ENCODE data around the gene DXO. TPM values are rescaled to one million over a fixed set of nuclear protein-coding genes. Genes with fewer than 3 reads are reported as not detected.
A peak's percentile ranks its signal among the peaks of the same experiment; 100 is the strongest.
"Not testable (repeated sequence)": the region's sequence is repeated elsewhere in the genome, so short reads cannot be mapped to it uniquely, and the experiment has no call there.

The DXO gene
- total and polyA plus RNA-seq, 4 experiments from 2014 or later: 10.8 to 30.3 (median 19.8) TPM

- Mint-ChIP-seq H3K27ac (no peak overlapping the region), H3K4me1 (no peaks in the 10 kb centered on the region), H3K9me3 (peaks cover 0 to 2% (median 0%) of the 10 kb centered on the region in 8 donors), H3K27me3 (peaks cover 11 to 23% of the 10 kb centered on the region in 2 donors), H3K36me3 (no peaks in the 10 kb centered on the region), H3K4me3 (no peak overlapping the region)
- no peak for DNase-seq
- no peak overlapping the region for H3K4me3 ChIP-seq (ENCODE audit: low read length in 2 of 2)
- H3K36me3 ChIP-seq (ENCODE audit: insufficient read depth, low read length): no peaks in the 10 kb centered on the region
- H3K27me3 ChIP-seq (ENCODE audit: insufficient read depth, low read length): no peaks in the 10 kb centered on the region
- no peak overlapping the region for H3K27ac ChIP-seq (ENCODE audit: low read depth, low read length)
- ChIA-PET POLR2A (ENCODE audit: partially characterized antibody) (no interaction called here), CTCF (ENCODE audit: partially characterized antibody) (interaction anchor here (2.9 kb wide), 1 partner anchor 8 kb away, joined by 13 read pairs; no protein-coding TSS in a partner anchor)
- intact Hi-C loops (cut with micrococcal nuclease): no loop called here
- no peaks in the 10 kb centered on the region for H3K4me1 ChIP-seq (ENCODE audit: insufficient read depth, low read length)
- no peaks in the 10 kb centered on the region for H3K9me3 ChIP-seq (ENCODE audit: control insufficient read depth in 1 of 2, low read length in 2 of 2)
Observed at GRCh38 chr6:31943742-31944141, 28.2 kb downstream of the DXO start.

- CTCF ChIA-PET (ENCODE audit: partially characterized antibody): no interaction called here
- no peak overlapping the region for H3K27ac Mint-ChIP-seq
- intact Hi-C loops (cut with micrococcal nuclease): no loop called here
Observed at GRCh38 chr6:31940256-31940664, 31.7 kb downstream of the DXO start.

DNA sequence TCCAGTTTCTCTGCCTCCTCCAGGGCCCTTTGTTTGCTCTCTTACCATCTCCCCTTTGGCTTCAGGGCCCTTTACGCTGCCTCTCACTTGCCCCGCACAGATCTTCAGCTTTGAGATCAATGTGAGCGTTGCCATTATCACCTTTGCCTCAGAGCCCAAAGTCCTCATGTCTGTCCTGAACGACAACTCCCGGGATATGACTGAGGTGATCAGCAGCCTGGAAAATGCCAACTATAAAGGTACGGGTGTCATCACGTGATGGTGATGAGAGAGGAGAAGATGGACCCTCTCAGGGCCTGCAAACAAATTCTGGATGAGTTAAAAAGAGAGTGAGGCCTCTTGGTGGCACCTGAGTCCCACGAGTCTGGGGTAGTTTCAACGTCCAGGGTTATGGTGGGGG lies 36.1 kb downstream of the DXO start:
- CTCF ChIA-PET (ENCODE audit: partially characterized antibody): interaction anchor here (1.6 kb wide), 1 partner anchor 47 kb away, joined by 3 read pairs; no protein-coding TSS in a partner anchor

More at GRCh38 chr6:31940256-31940664, 31.7 kb downstream of the DXO start:
- Histone ChIP-seq H3K4me3 (ENCODE audit: low read length in 2 of 2) (no peak overlapping the region), H3K27me3 (ENCODE audit: insufficient read depth, low read length) (no peaks in the 10 kb centered on the region), H3K4me1 (ENCODE audit: insufficient read depth, low read length) (no peaks in the 10 kb centered on the region), H3K36me3 (ENCODE audit: insufficient read depth, low read length) (no peaks in the 10 kb centered on the region), H3K9me3 (ENCODE audit: control insufficient read depth in 1 of 2, low read length in 2 of 2) (no peaks in the 10 kb centered on the region), H3K27ac (ENCODE audit: low read depth, low read length) (no peak overlapping the region)
- Mint-ChIP-seq H3K9me3 (peaks cover 0 to 2% (median 0%) of the 10 kb centered on the region in 8 donors), H3K4me3 (no peak overlapping the region), H3K4me1 (no peaks in the 10 kb centered on the region), H3K27me3 (peaks cover 8 to 22% of the 10 kb centered on the region in 2 donors), H3K36me3 (no peaks in the 10 kb centered on the region)
- POLR2A ChIA-PET (ENCODE audit: partially characterized antibody): interaction anchor here (0.6 kb wide), 1 partner anchor 1026 kb away, joined by 3 read pairs; the partner anchor contains the start of gene VARS2
- DNase-seq: no peak

GRCh38 chr6:31935021-31935420 lies 36.9 kb downstream of the DXO start:
- Histone ChIP-seq H3K36me3 (ENCODE audit: insufficient read depth, low read length) (no peaks in the 10 kb centered on the region), H3K27me3 (ENCODE audit: insufficient read depth, low read length) (no peaks in the 10 kb centered on the region), H3K4me1 (ENCODE audit: insufficient read depth, low read length) (no peaks in the 10 kb centered on the region), H3K27ac (ENCODE audit: low read depth, low read length) (no peak overlapping the region), H3K4me3 (ENCODE audit: low read length in 2 of 2) (no peak overlapping the region), H3K9me3 (ENCODE audit: control insufficient read depth in 1 of 2, low read length in 2 of 2) (no peaks in the 10 kb centered on the region)
- DNase-seq: no peak
- ChIA-PET POLR2A (ENCODE audit: partially characterized antibody) (no interaction called here), CTCF (ENCODE audit: partially characterized antibody) (no interaction called here)
- Mint-ChIP-seq H3K27me3 (peaks cover 0 to 3% of the 10 kb centered on the region in 2 donors), H3K36me3 (no peaks in the 10 kb centered on the region), H3K4me3 (no peak overlapping the region), H3K27ac (no peak overlapping the region), H3K4me1 (no peaks in the 10 kb centered on the region), H3K9me3 (no peaks in the 10 kb centered on the region)
- intact Hi-C loops (cut with micrococcal nuclease): no loop called here

More for the DNA sequence above, 36.1 kb downstream of the DXO start:
- intact Hi-C loops (cut with micrococcal nuclease): no loop called here
- no peaks in the 10 kb centered on the region for H3K9me3 Mint-ChIP-seq
- no peak for DNase-seq
- Histone ChIP-seq H3K27me3 (ENCODE audit: insufficient read depth, low read length) (no peaks in the 10 kb centered on the region), H3K27ac (ENCODE audit: low read depth, low read length) (no peak overlapping the region), H3K4me1 (ENCODE audit: insufficient read depth, low read length) (no peaks in the 10 kb centered on the region), H3K4me3 (ENCODE audit: low read length in 2 of 2) (no peak overlapping the region), H3K9me3 (ENCODE audit: control insufficient read depth in 1 of 2, low read length in 2 of 2) (no peaks in the 10 kb centered on the region), H3K36me3 (ENCODE audit: insufficient read depth, low read length) (no peaks in the 10 kb centered on the region)
- POLR2A ChIA-PET (ENCODE audit: partially characterized antibody): no interaction called here
- H3K36me3 Mint-ChIP-seq: no peaks in the 10 kb centered on the region
- peaks cover 0 to 6% of the 10 kb centered on the region in 2 donors for H3K27me3 Mint-ChIP-seq
- no peaks in the 10 kb centered on the region for H3K4me1 Mint-ChIP-seq
- H3K4me3 Mint-ChIP-seq: peak overlapping the region in 1 of 8 donors; percentile 7
- peak overlapping the region in 2 of 7 donors; percentile 24 to 51 for H3K27ac Mint-ChIP-seq

DNA sequence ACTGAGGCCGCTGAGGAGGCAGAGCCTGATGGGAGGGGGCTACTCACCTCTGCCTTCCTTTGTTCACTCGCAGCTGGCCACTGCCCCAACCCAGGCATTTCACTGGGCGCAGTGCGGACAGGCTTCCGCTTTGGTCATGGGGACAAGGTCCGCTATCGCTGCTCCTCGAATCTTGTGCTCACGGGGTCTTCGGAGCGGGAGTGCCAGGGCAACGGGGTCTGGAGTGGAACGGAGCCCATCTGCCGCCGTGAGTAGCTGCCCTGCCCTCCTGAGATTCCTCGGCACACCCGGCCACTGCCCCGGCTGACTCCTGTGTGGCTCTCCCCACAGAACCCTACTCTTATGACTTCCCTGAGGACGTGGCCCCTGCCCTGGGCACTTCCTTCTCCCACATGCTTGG lies 38.4 kb downstream of the DXO start:
- intact Hi-C loops (cut with micrococcal nuclease): no loop called here
- H3K4me3 ChIP-seq (ENCODE audit: low read length in 2 of 2): no peak overlapping the region
- no peaks in the 10 kb centered on the region for H3K4me1 ChIP-seq (ENCODE audit: insufficient read depth, low read length)
- ChIA-PET CTCF (ENCODE audit: partially characterized antibody) (no interaction called here), POLR2A (ENCODE audit: partially characterized antibody) (no interaction called here)
- H3K9me3 ChIP-seq (ENCODE audit: control insufficient read depth in 1 of 2, low read length in 2 of 2): no peaks in the 10 kb centered on the region
- no peak overlapping the region for H3K27ac ChIP-seq (ENCODE audit: low read depth, low read length)
- H3K4me1 Mint-ChIP-seq: no peaks in the 10 kb centered on the region
- no peak overlapping the region for H3K4me3 Mint-ChIP-seq
- no peaks in the 10 kb centered on the region for H3K36me3 Mint-ChIP-seq
- H3K27ac Mint-ChIP-seq: peak overlapping the region in 1 of 7 donors; percentile 42
- no peak for DNase-seq
- no peaks in the 10 kb centered on the region for H3K9me3 Mint-ChIP-seq
- H3K27me3 Mint-ChIP-seq: peaks cover 0 to 3% of the 10 kb centered on the region in 2 donors
- H3K27me3 ChIP-seq (ENCODE audit: insufficient read depth, low read length): no peaks in the 10 kb centered on the region
- no peaks in the 10 kb centered on the region for H3K36me3 ChIP-seq (ENCODE audit: insufficient read depth, low read length)

- DNase-seq; H3K36me3 Mint-ChIP-seq; H3K4me3 Mint-ChIP-seq; H3K27me3 Mint-ChIP-seq; H3K27me3 ChIP-seq (ENCODE audit: insufficient read depth, low read length); H3K4me3 ChIP-seq (ENCODE audit: low read length in 2 of 2); H3K27ac ChIP-seq (ENCODE audit: low read depth, low read length); POLR2A ChIA-PET (ENCODE audit: partially characterized antibody); H3K4me1 ChIP-seq (ENCODE audit: insufficient read depth, low read length); H3K4me1 Mint-ChIP-seq; H3K27ac Mint-ChIP-seq; H3K36me3 ChIP-seq (ENCODE audit: insufficient read depth, low read length); intact Hi-C loops (cut with micrococcal nuclease); H3K9me3 Mint-ChIP-seq; H3K9me3 ChIP-seq (ENCODE audit: control insufficient read depth in 1 of 2, low read length in 2 of 2); CTCF ChIA-PET (ENCODE audit: partially characterized antibody): not testable (repeated sequence)
Observed at GRCh38 chr6:31932137-31932536, 39.8 kb downstream of the DXO start.

DNA sequence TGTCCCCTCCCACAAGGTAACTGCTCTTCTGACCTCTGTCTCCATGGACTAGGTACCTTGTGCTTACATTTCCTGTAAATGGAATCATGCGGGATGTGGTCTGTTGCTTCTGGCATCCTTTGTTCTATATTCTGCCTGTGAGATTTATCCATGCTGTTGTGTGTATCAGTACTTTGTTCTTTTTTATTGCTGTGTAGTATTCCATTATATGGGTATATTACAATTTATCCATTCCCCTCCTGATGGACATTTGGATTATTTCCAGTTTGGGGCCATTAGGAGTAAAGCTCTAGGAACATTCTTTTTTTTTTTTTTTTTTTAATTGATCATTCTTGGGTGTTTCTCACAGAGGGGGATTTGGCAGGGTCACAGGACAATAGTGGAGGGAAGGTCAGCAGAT lies 41.0 kb downstream of the DXO start:
- CTCF ChIA-PET (ENCODE audit: partially characterized antibody): no interaction called here

DNA sequence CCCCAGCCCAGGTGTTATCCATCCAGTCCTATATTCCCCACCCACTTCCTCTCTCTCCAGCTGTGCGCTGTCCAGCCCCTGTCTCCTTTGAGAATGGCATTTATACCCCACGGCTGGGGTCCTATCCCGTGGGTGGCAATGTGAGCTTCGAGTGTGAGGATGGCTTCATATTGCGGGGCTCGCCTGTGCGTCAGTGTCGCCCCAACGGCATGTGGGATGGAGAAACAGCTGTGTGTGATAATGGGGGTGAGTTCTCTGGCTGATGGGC lies 43.3 kb downstream of the DXO start:
- Histone ChIP-seq H3K4me3 (ENCODE audit: low read length in 2 of 2) (no peak overlapping the region), H3K27me3 (ENCODE audit: insufficient read depth, low read length) (no peaks in the 10 kb centered on the region), H3K9me3 (ENCODE audit: control insufficient read depth in 1 of 2, low read length in 2 of 2) (no peaks in the 10 kb centered on the region), H3K27ac (ENCODE audit: low read depth, low read length) (no peak overlapping the region), H3K36me3 (ENCODE audit: insufficient read depth, low read length) (no peaks in the 10 kb centered on the region), H3K4me1 (ENCODE audit: insufficient read depth, low read length) (no peaks in the 10 kb centered on the region)
- intact Hi-C loops (cut with micrococcal nuclease): no loop called here
- no peak overlapping the region for H3K4me3 Mint-ChIP-seq
- H3K36me3 Mint-ChIP-seq: no peaks in the 10 kb centered on the region
- no peaks in the 10 kb centered on the region for H3K9me3 Mint-ChIP-seq
- ChIA-PET POLR2A (ENCODE audit: partially characterized antibody) (no interaction called here), CTCF (ENCODE audit: partially characterized antibody) (no interaction called here)
- no peaks in the 10 kb centered on the region for H3K4me1 Mint-ChIP-seq
- H3K27ac Mint-ChIP-seq: no peak overlapping the region
- DNase-seq: no peak
- peaks cover 0 to 1% of the 10 kb centered on the region in 2 donors for H3K27me3 Mint-ChIP-seq

More for the DNA sequence above, 41.0 kb downstream of the DXO start:
- no peak overlapping the region for H3K27ac ChIP-seq (ENCODE audit: low read depth, low read length)
- intact Hi-C loops (cut with micrococcal nuclease): no loop called here
- H3K27ac Mint-ChIP-seq: peak overlapping the region in 1 of 7 donors; percentile 63
- POLR2A ChIA-PET (ENCODE audit: partially characterized antibody): no interaction called here
- peaks cover 0 to 3% of the 10 kb centered on the region in 2 donors for H3K27me3 Mint-ChIP-seq
- no peaks in the 10 kb centered on the region for H3K9me3 ChIP-seq (ENCODE audit: control insufficient read depth in 1 of 2, low read length in 2 of 2)
- no peak overlapping the region for H3K4me3 Mint-ChIP-seq
- no peaks in the 10 kb centered on the region for H3K4me1 Mint-ChIP-seq
- no peaks in the 10 kb centered on the region for H3K4me1 ChIP-seq (ENCODE audit: insufficient read depth, low read length)
- H3K36me3 ChIP-seq (ENCODE audit: insufficient read depth, low read length): no peaks in the 10 kb centered on the region
- no peaks in the 10 kb centered on the region for H3K36me3 Mint-ChIP-seq
- no peaks in the 10 kb centered on the region for H3K27me3 ChIP-seq (ENCODE audit: insufficient read depth, low read length)
- DNase-seq: no peak
- no peaks in the 10 kb centered on the region for H3K9me3 Mint-ChIP-seq
- H3K4me3 ChIP-seq (ENCODE audit: low read length in 2 of 2): no peak overlapping the region
